NCI-H1105 (cell line): ENCODE measurements around the gene TMEM51.
"Not testable (repeated sequence)": the region's sequence is repeated elsewhere in the genome, so short reads cannot be mapped to it uniquely, and the experiment has no call there.

Source experiments
- DNase-seq: peaks from one replicate; lab custom pipeline; 2025; lab: John Stamatoyannopoulos, UW

Gene TMEM51

GRCh38 chr1:15154480-15155036 is 1.0 kb downstream of the TMEM51 start:
- no peak for DNase-seq

GRCh38 chr1:15155191-15155590 is 1.6 kb downstream of the TMEM51 start:
- DNase-seq, result no peak

- DNase-seq, result no peak
Observed at GRCh38 chr1:15155888-15156741, 2.6 kb downstream of the TMEM51 start.

- DNase-seq, result no peak
Observed at GRCh38 chr1:15156807-15157380, 3.3 kb downstream of the TMEM51 start.

GRCh38 chr1:15157524-15158399 is 4.2 kb downstream of the TMEM51 start:
- DNase-seq, result no peak

- no peak for DNase-seq
Observed at GRCh38 chr1:15158506-15159165, 5.1 kb downstream of the TMEM51 start.

GRCh38 chr1:15159166-15159555 is 5.6 kb downstream of the TMEM51 start:
- DNase-seq, result no peak

- DNase-seq, result no peak
Observed at GRCh38 chr1:15160626-15161025, 7.1 kb downstream of the TMEM51 start.

GRCh38 chr1:15167386-15167785 is 13.8 kb downstream of the TMEM51 start:
- DNase-seq, result no peak

GRCh38 chr1:15168479-15168878 is 14.9 kb downstream of the TMEM51 start:
- DNase-seq, result no peak

- no peak for DNase-seq
Observed at GRCh38 chr1:15170071-15170470, 16.5 kb downstream of the TMEM51 start.

- DNase-seq, result no peak
Observed at GRCh38 chr1:15171271-15171908, 17.8 kb downstream of the TMEM51 start.

- DNase-seq, result no peak
Observed at GRCh38 chr1:15172405-15173259, 19.1 kb downstream of the TMEM51 start.

GRCh38 chr1:15173863-15174614 is 20.5 kb downstream of the TMEM51 start:
- no peak for DNase-seq

- DNase-seq, result no peak
Observed at GRCh38 chr1:15174615-15174983, 21.1 kb downstream of the TMEM51 start.

- not testable (repeated sequence) for DNase-seq
Observed at GRCh38 chr1:15175324-15176094, 22.0 kb downstream of the TMEM51 start.

GRCh38 chr1:15176120-15176519 is 22.6 kb downstream of the TMEM51 start:
- no peak for DNase-seq

- DNase-seq, result no peak
Observed at GRCh38 chr1:15176898-15177665, 23.5 kb downstream of the TMEM51 start.
